SK-N-SH (cell line): Measurements from ENCODE around the gene BTG2.

Experiments used
- CTCF ChIP-seq: fragments of 200-600 bp; sonication (generic); IDR thresholded peaks from 2 replicates; pipeline ENCODE4 v1.6.1; 2017; ENCODE audit warnings: antibody characterized with exemption, mild to moderate bottlenecking, moderate library complexity
- ELF1 ChIP-seq: IDR thresholded peaks from 2 replicates; pipeline ENCODE4 v1.4.0; 2012
- EP300 ChIP-seq, 2 experiments: IDR thresholded peaks; 2 replicates each; pipeline versions ENCODE4 v1.4.0 to v1.6.1; 2012; ENCODE audit warnings: borderline replicate concordance in 1 of 2, low read depth in 1 of 2, low read length in 1 of 2
- FOXJ3 ChIP-seq: sonication (generic); formaldehyde crosslinking; IDR thresholded peaks from 2 replicates; pipeline ENCODE4 v1.5.1; 2020; ENCODE audit warnings: mild to moderate bottlenecking, missing genetic modification reagents

- TF ChIP-seq CTCF (no peak), ELF1 (no peak), EP300 (IDR thresholded peaks at IDR 0.05; ENCODE audit: borderline replicate concordance in 1 of 2, low read depth in 1 of 2, low read length in 1 of 2) (no peak), FOXJ3 (CRISPR knock-in tag) (no peak)
These were observed 9.5 kb upstream of the BTG2 start for GRCh38 chr1:203295796-203296195.
